Measurements from ENCODE around the gene SAP30L. TPM values are rescaled to one million over a fixed set of nuclear protein-coding genes. Genes with fewer than 3 reads are reported as not detected.

Gene SAP30L
- total and polyA plus RNA-seq, 4 donors = 6.3 to 11.1 (median 8.6) TPM

- DNase-seq (ENCODE audit: low spot score) = no peak
- TF ChIP-seq JUND (IDR thresholded peaks at IDR 0.05) = no peak
- no peak for TF ChIP-seq FOXA2 (IDR thresholded peaks at IDR 0.05)
- no peak for TF ChIP-seq GABPA (IDR thresholded peaks at IDR 0.05 in 1 of 2, conservative IDR thresholded peaks at IDR 0.05 in 1 of 2)
- H3K9ac ChIP-seq (ENCODE audit: low read depth in 1 of 2, low read length in 2 of 2) = no peak overlapping the region
- no peak overlapping the region for H3K4me3 ChIP-seq (ENCODE audit: low read depth in 1 of 3, low read length in 3 of 3)
- H3K9me3 ChIP-seq (ENCODE audit: control insufficient read depth in 4 of 4, low read length in 3 of 4) = no peaks in the 10 kb centered on the region
- no peak overlapping the region for H3K27ac ChIP-seq (ENCODE audit: low read depth in 1 of 2, low read length in 2 of 2)
- 8% methylated on average over 38 of the region's 38 CpGs for WGBS
- peaks cover 13 to 34% (median 23%) of the 10 kb centered on the region in 4 donors for H3K4me1 ChIP-seq (ENCODE audit: control insufficient read depth in 4 of 4, insufficient read depth in 4 of 4, low read length in 3 of 4)
- no peaks in the 10 kb centered on the region for H3K36me3 ChIP-seq (ENCODE audit: control insufficient read depth in 4 of 4, insufficient read depth in 3 of 4, low read depth in 1 of 4, low read length in 3 of 4)
- peaks cover 3 to 50% (median 29%) of the 10 kb centered on the region in 4 donors for H3K27me3 ChIP-seq (ENCODE audit: control insufficient read depth in 4 of 4, insufficient read depth in 4 of 4, low read length in 3 of 4)
These were observed 30.8 kb downstream of the SAP30L start for GRCh38 chr5:154476354-154477205.

- Histone ChIP-seq H3K9ac (ENCODE audit: low read depth in 1 of 2, low read length in 2 of 2) (no peak overlapping the region), H3K27me3 (ENCODE audit: control insufficient read depth in 4 of 4, insufficient read depth in 4 of 4, low read length in 3 of 4) (peaks cover 3 to 53% (median 32%) of the 10 kb centered on the region in 4 donors), H3K36me3 (ENCODE audit: control insufficient read depth in 4 of 4, insufficient read depth in 3 of 4, low read depth in 1 of 4, low read length in 3 of 4) (no peaks in the 10 kb centered on the region), H3K4me3 (ENCODE audit: low read depth in 1 of 3, low read length in 3 of 3) (peak overlapping the region in 1 of 3 donors; percentile 12), H3K9me3 (ENCODE audit: control insufficient read depth in 4 of 4, low read length in 3 of 4) (no peaks in the 10 kb centered on the region), H3K27ac (ENCODE audit: low read depth in 1 of 2, low read length in 2 of 2) (no peak overlapping the region), H3K4me1 (ENCODE audit: control insufficient read depth in 4 of 4, insufficient read depth in 4 of 4, low read length in 3 of 4) (peaks cover 13 to 34% (median 23%) of the 10 kb centered on the region in 4 donors)
- DNase-seq (ENCODE audit: low spot score) = no peak
- no peak for TF ChIP-seq EGR1 (IDR thresholded peaks at IDR 0.05; ENCODE audit: low read depth in 2 of 2)
- WGBS = 6% methylated on average over 68 of the region's 68 CpGs
These were observed 31.8 kb downstream of the SAP30L start for GRCh38 chr5:154477382-154478223.

- DNase-seq (ENCODE audit: low spot score) = no peak
- Histone ChIP-seq H3K27me3 (ENCODE audit: control insufficient read depth in 4 of 4, insufficient read depth in 4 of 4, low read length in 3 of 4) (peaks cover 3 to 52% (median 32%) of the 10 kb centered on the region in 4 donors), H3K9ac (ENCODE audit: low read depth in 1 of 2, low read length in 2 of 2) (no peak within 1 kb of the TSS), H3K36me3 (ENCODE audit: control insufficient read depth in 4 of 4, insufficient read depth in 3 of 4, low read depth in 1 of 4, low read length in 3 of 4) (no peaks in the 10 kb centered on the region), H3K27ac (ENCODE audit: low read depth in 1 of 2, low read length in 2 of 2) (no peak within 1 kb of the TSS), H3K4me1 (ENCODE audit: control insufficient read depth in 4 of 4, insufficient read depth in 4 of 4, low read length in 3 of 4) (peaks cover 13 to 31% (median 24%) of the 10 kb centered on the region in 4 donors), H3K4me3 (ENCODE audit: low read depth in 1 of 3, low read length in 3 of 3) (peak within 1 kb of the TSS in 1 of 3 donors; percentile 12), H3K9me3 (ENCODE audit: control insufficient read depth in 4 of 4, low read length in 3 of 4) (no peaks in the 10 kb centered on the region)
- 4% methylated on average over 20 of the region's 20 CpGs for WGBS
- TF ChIP-seq NR2F2 (IDR thresholded peaks at IDR 0.05) = no peak
- TF ChIP-seq HNF4A (conservative IDR thresholded peaks at IDR 0.05) = no peak
- no peak for TF ChIP-seq CTCF (IDR thresholded peaks at IDR 0.05; ENCODE audit: low read depth, low read length, missing input control)
- TF ChIP-seq YY1 (IDR thresholded peaks at IDR 0.05) = no peak
- no peak for TF ChIP-seq RAD21 (IDR thresholded peaks at IDR 0.05)
- TF ChIP-seq MAX (IDR thresholded peaks at IDR 0.05) = no peak
- no peak for TF ChIP-seq FOXA2 (IDR thresholded peaks at IDR 0.05)
- no peak for TF ChIP-seq GABPA (IDR thresholded peaks at IDR 0.05 in 1 of 2, conservative IDR thresholded peaks at IDR 0.05 in 1 of 2)
- no peak for TF ChIP-seq SP1 (IDR thresholded peaks at IDR 0.05)
These were observed 32.4 kb downstream of the SAP30L start, which contains the start of gene HAND1 for GRCh38 chr5:154478224-154478565. TSS of gene HAND1 (minus strand) at chr5:154478227. CDS start at chr5:154478008, 219 bp downstream.
